HepG2 (cell line): ENCODE measurements around the gene IQCN. TPM values are rescaled to one million over a fixed set of nuclear protein-coding genes. Genes with fewer than 3 reads are reported as not detected.

Experiments
- ATAC-seq: fragments of 200-7000 bp; cut with Tn5 transposase; 3 replicates; pipeline ENCODE4 v1.9.1; 2020; ENCODE audit warnings: mild to moderate bottlenecking, moderate library complexity
- BruUV-seq: library from RNA; stranded (reverse); fragments of 400-500 nt; replicated peaks from 2 replicates; lab custom pipeline; 2021; lab: Mats Ljungman, UMichigan
- CTCF ChIA-PET: fragments of 300-600 bp; formaldehyde crosslinking; extraction: SDS; loops from one replicate; lab custom pipeline; 2021; ENCODE audit warnings: low total read pairs, inconsistent platforms, low intra/inter-chr PET ratio; lab: Yijun Ruan, JAX
- POLR2A ChIA-PET: fragments of 350-600 bp; sonication (Branson Sonifier 250); formaldehyde crosslinking; loops from one replicate; lab custom pipeline; 2020; ENCODE audit warnings: antibody characterized with exemption, inconsistent platforms; lab: Yijun Ruan, JAX
- DNase-seq: peaks from one replicate; pipeline ENCODE4 v3.0.0-alpha.2; 2015; ENCODE audit warnings: low spot score
- FAIRE-seq: peaks from 3 replicates; lab custom pipeline; 2011; peaks lifted over from hg19 to GRCh38; lab: Jason Lieb, UNC
- H2AFZ ChIP-seq: one replicate; pipeline ENCODE4 v1.6.1; 2011; ENCODE audit warnings: low read length, inconsistent platforms
- H3K27ac ChIP-seq: fragments of 300-600 bp; 3 replicates; pipeline ENCODE4 v1.8.0; 2011; ENCODE audit warnings: mixed run types, mild to moderate bottlenecking, mixed read lengths, low read length, inconsistent platforms; ENCODE audit not compliant: insufficient read depth; ENCODE audit errors: extremely low read length
- H3K27me3 ChIP-seq, 2 experiments: fragments of 200-600 bp in 1 of 2; 2 replicates in 1 of 2; 3 replicates in 1 of 2; pipeline versions ENCODE4 v1.6.0 to v1.8.0; 2011; ENCODE audit warnings: low read length in 2 of 2, mild to moderate bottlenecking in 2 of 2, moderate library complexity in 2 of 2, inconsistent platforms in 1 of 2; ENCODE audit not compliant: insufficient read depth in 2 of 2, control insufficient read depth in 1 of 2
- H3K36me3 ChIP-seq, 2 experiments: fragments of 200-600 bp in 1 of 2; replicated peaks in 1 of 2; 2 replicates in 1 of 2; 3 replicates in 1 of 2; pipeline versions ENCODE4 v1.5.1 to v1.8.0; 2011; ENCODE audit warnings: low read length in 2 of 2, inconsistent platforms in 1 of 2; ENCODE audit not compliant: insufficient read depth in 2 of 2, control insufficient read depth in 1 of 2
- H3K4me1 ChIP-seq: 2 replicates; pipeline ENCODE4 v1.5.1; 2012; ENCODE audit warnings: low read length, inconsistent platforms; ENCODE audit not compliant: insufficient read depth
- H3K4me2 ChIP-seq: 2 replicates; pipeline ENCODE4 v1.6.0; 2011; ENCODE audit warnings: low read depth, low read length, inconsistent platforms
- H3K4me3 ChIP-seq, 3 experiments: fragments of 200-600 bp in 1 of 3; sonication (generic), shearing (Covaris generic) in 1 of 3; replicated peaks in 1 of 3; 2 replicates each; pipeline ENCODE4 v1.5.1; 2011 to 2016; ENCODE audit warnings: low read length in 3 of 3, inconsistent platforms in 2 of 3, low read depth in 2 of 3, mild to moderate bottlenecking in 2 of 3, control low read depth in 1 of 3, mixed read lengths in 1 of 3; ENCODE audit not compliant: insufficient read depth in 1 of 3
- H3K79me2 ChIP-seq: one replicate; pipeline ENCODE4 v1.6.1; 2011; ENCODE audit warnings: low read length, inconsistent platforms; ENCODE audit not compliant: insufficient read depth
- H3K9ac ChIP-seq: 2 replicates; pipeline ENCODE4 v1.6.0; 2011; ENCODE audit warnings: mild to moderate bottlenecking, low read depth, low read length, inconsistent platforms; ENCODE audit not compliant: insufficient read depth
- H3K9me3 ChIP-seq: 2 replicates; pipeline ENCODE4 v1.5.1; 2012; ENCODE audit warnings: mild to moderate bottlenecking, low read length
- H4K20me1 ChIP-seq: 2 replicates; pipeline ENCODE4 v1.6.0; 2011; ENCODE audit warnings: inconsistent platforms, mild to moderate bottlenecking, low read length, moderate library complexity; ENCODE audit not compliant: insufficient read depth
- ARID4A ChIP-seq: sonication (generic); formaldehyde crosslinking; IDR thresholded peaks from 2 replicates; pipeline ENCODE4 v1.5.0; 2020; ENCODE audit warnings: mild to moderate bottlenecking, missing genetic modification reagents, borderline replicate concordance
- FOXK1 ChIP-seq: sonication (generic); formaldehyde crosslinking; IDR thresholded peaks from 2 replicates; pipeline ENCODE4 v1.4.0; 2020; ENCODE audit warnings: low read depth, missing genetic modification reagents, borderline replicate concordance
- GATA4 ChIP-seq: sonication (generic); IDR thresholded peaks from 2 replicates; pipeline ENCODE4 v1.6.1; 2016; ENCODE audit warnings: antibody characterized with exemption, low read depth, borderline replicate concordance
- MAX ChIP-seq: IDR thresholded peaks from 2 replicates; pipeline ENCODE4 v1.6.1; 2012; ENCODE audit warnings: inconsistent platforms
- REST ChIP-seq, 2 experiments: IDR thresholded peaks; 2 replicates each; pipeline ENCODE4 v1.6.1; 2011 to 2012; ENCODE audit warnings: low read length in 2 of 2, borderline replicate concordance in 1 of 2, low read depth in 1 of 2, mild to moderate bottlenecking in 1 of 2, moderate library complexity in 1 of 2
- RFXAP ChIP-seq: sonication (generic); formaldehyde crosslinking; IDR thresholded peaks from 2 replicates; pipeline ENCODE4 v1.4.0; 2020; ENCODE audit warnings: missing genetic modification reagents, borderline replicate concordance
- SIN3A ChIP-seq: IDR thresholded peaks from 2 replicates; pipeline ENCODE4 v1.6.1; 2011; ENCODE audit warnings: low read depth, mild to moderate bottlenecking, control low read depth, low read length, borderline replicate concordance
- SNRNP70 ChIP-seq: fragments of 200-400 bp; formaldehyde crosslinking; IDR thresholded peaks from 2 replicates; pipeline ENCODE4 v1.6.1; 2017; ENCODE audit warnings: mild to moderate bottlenecking, low read depth, low read length, moderate library complexity
- SOX13 ChIP-seq, 3 experiments: fragments of 450-650 bp in 1 of 3; sonication (generic) in 1 of 3; formaldehyde crosslinking in 1 of 3; IDR thresholded peaks in 2 of 3; conservative IDR thresholded peaks in 1 of 3; 2 replicates each; pipeline versions ENCODE4 v1.5.0 to v1.6.1; 2016 to 2020; ENCODE audit warnings: antibody characterized with exemption in 1 of 3, mild to moderate bottlenecking in 1 of 3, missing compliant biosample characterization in 1 of 3, missing genetic modification reagents in 1 of 3, moderate library complexity in 1 of 3
- TRIM24 ChIP-seq: sonication (generic); formaldehyde crosslinking; IDR thresholded peaks from 2 replicates; pipeline ENCODE4 v1.8.0; 2022; ENCODE audit warnings: mild to moderate bottlenecking, missing genetic modification reagents
- U2AF2 ChIP-seq: fragments of 200-400 bp; formaldehyde crosslinking; IDR thresholded peaks from 2 replicates; pipeline ENCODE4 v1.6.1; 2017; ENCODE audit warnings: low read depth, mild to moderate bottlenecking, low read length
- ZNF121 ChIP-seq: sonication (generic); formaldehyde crosslinking; IDR thresholded peaks from 2 replicates; pipeline ENCODE4 v1.5.0; 2020; ENCODE audit warnings: mild to moderate bottlenecking, missing genetic modification reagents
- ZNF629 ChIP-seq: sonication (generic); formaldehyde crosslinking; conservative IDR thresholded peaks from 2 replicates; pipeline ENCODE4 v1.5.0; 2020; ENCODE audit warnings: missing genetic modification reagents
- ZNF704 ChIP-seq: sonication (generic); formaldehyde crosslinking; IDR thresholded peaks from 2 replicates; pipeline ENCODE4 v1.8.1; 2023; ENCODE audit warnings: mild to moderate bottlenecking, inconsistent platforms, moderate library complexity, missing genetic modification reagents, borderline replicate concordance
- ZNF768 ChIP-seq: sonication (generic); formaldehyde crosslinking; IDR thresholded peaks from 2 replicates; pipeline ENCODE4 v1.4.0; 2020; ENCODE audit warnings: missing genetic modification reagents
- WGBS: methylation state at CpG from one replicate; pipeline ENCODE4 v1.1.6; 2017; ENCODE audit warnings: low lambda C conversion rate; 5-methylcytosine and 5-hydroxymethylcytosine counted together
- in situ Hi-C: cut with HindIII; loops from 2 replicates; pipeline ENCODE4 v1.10.0; 2017; ENCODE audit warnings: low pct_unique_long_range_greater_than_20kb; ENCODE audit not compliant: extremely low pct_ligation_motif_present
- intact Hi-C: fragments of 100-400 bp; cut with micrococcal nuclease; formaldehyde crosslinking; loops from one replicate; pipeline ENCODE4 v1.10.0; 2022; ENCODE audit not compliant: unreplicated experiment
- polyA plus RNA-seq, 8 experiments: library from polyadenylated mRNA; depleted of rRNA in 3 of 8; stranded (reverse) in 7 of 8; unstranded in 1 of 8; fragments of >200 nt; fragmentation: Illumina TruSeq in 4 of 8; extraction: Trizol in 4 of 8; gene quantifications; 2 replicates each; pipeline versions ENCODE4 v1.2.1 to v1.2.3, GENCODE V29; 2011 to 2016; ENCODE audit warnings: low read depth in 4 of 8, missing spikeins in 1 of 8, mixed read lengths in 1 of 8; ENCODE audit not compliant: insufficient read depth in 1 of 8
- total RNA-seq, 5 experiments: library from RNA; depleted of rRNA; stranded (reverse); fragments of >200 nt; fragmentation: Illumina TruSeq; extraction: Trizol; gene quantifications; 2 replicates each; pipeline ENCODE4 v1.2.3, GENCODE V29; 2016; ENCODE audit warnings: low read depth in 1 of 5

The IQCN gene
- total and polyA plus RNA-seq, 2 of the 13 experiments (the other 11 are each of a cell fraction or from before 2014, with no cell fraction given): 0.04 to 0.18 TPM

GRCh38 chr19:18239303-18239702, 34.9 kb downstream of the IQCN start:
- intact Hi-C loops: no loop called here
- Histone ChIP-seq H2AFZ (no peak overlapping the region), H4K20me1 (no peaks in the 10 kb centered on the region), H3K79me2 (no peaks in the 10 kb centered on the region), H3K9me3 (no peaks in the 10 kb centered on the region), H3K4me3 (no peak overlapping the region), H3K27me3 (no peaks in the 10 kb centered on the region; a peak in 1 of 5 replicates), H3K4me2 (no peak overlapping the region), H3K4me1 (no peaks in the 10 kb centered on the region), H3K9ac (no peak overlapping the region), H3K36me3 (no peaks in the 10 kb centered on the region), H3K27ac (no peak overlapping the region)
- DNase-seq (no peak), ATAC-seq (no peak), FAIRE-seq (no peak)
- in situ Hi-C loops: no loop called here
- CTCF ChIA-PET: no interaction called here
- BruUV-seq: no TSS peak
- POLR2A ChIA-PET: no interaction called here
- 15% methylated on average over 12 of the region's 12 CpGs for WGBS
- 0 out of 2 replicates have a peak, but pooled peaks have one; percentile 28 for TF ChIP-seq ZNF768 (CRISPR knock-in tag)
- no peak for TF ChIP-seq ZNF704 (CRISPR knock-in tag)
- no peak for TF ChIP-seq ARID4A (CRISPR knock-in tag)
- no peak for TF ChIP-seq TRIM24 (CRISPR knock-in tag)
- peak; percentile 84 for TF ChIP-seq ZNF629 (CRISPR knock-in tag)
- TF ChIP-seq MAX: peak; percentile 65
- TF ChIP-seq ZNF121: no peak
- TF ChIP-seq SIN3A: 0 out of 2 replicates have a peak, but pooled peaks have one; percentile 39
- no peak for TF ChIP-seq SOX13 (IDR thresholded peaks at IDR 0.05)
- peak in 1 of 2 experiments; percentile 46; a peak in 2 of 4 replicates for TF ChIP-seq SOX13 (CRISPR knock-in tag; conservative IDR thresholded peaks at IDR 0.05 in 1 of 2, IDR thresholded peaks at IDR 0.05 in 1 of 2)
- no peak for TF ChIP-seq GATA4
- peak; percentile 76 to 94 for TF ChIP-seq REST (IDR thresholded peaks at IDR 0.05; ENCODE audit: borderline replicate concordance in 1 of 2, low read depth in 1 of 2, low read length in 2 of 2)
- TF ChIP-seq U2AF2: no peak
- TF ChIP-seq FOXK1: peak; percentile 25; the same call in 1 of the 2 replicates
- TF ChIP-seq SNRNP70: no peak
- no peak for TF ChIP-seq RFXAP (CRISPR knock-in tag)
